H9 (cell line): ENCODE measurements around the gene LZTR1. TPM values are rescaled to one million over a fixed set of nuclear protein-coding genes. Genes with fewer than 3 reads are reported as not detected.

ENCODE experiments used
- DNase-seq: peaks from one replicate; pipeline ENCODE4 v3.0.0-alpha.2; 2017
- H2AFZ ChIP-seq: one replicate; pipeline ENCODE4 v1.6.1; 2013; ENCODE audit warnings: mild to moderate bottlenecking, low read length, control low read depth, moderate library complexity
- H2AK5ac ChIP-seq: 2 replicates; pipeline ENCODE4 v1.6.1; 2013; ENCODE audit warnings: low read length, control low read depth, mixed read lengths; ENCODE audit not compliant: insufficient read length
- H2BK120ac ChIP-seq: one replicate; pipeline ENCODE4 v1.6.1; 2013; ENCODE audit warnings: low read depth, mild to moderate bottlenecking, low read length, control low read depth, inconsistent platforms; ENCODE audit not compliant: poor library complexity, severe bottlenecking
- H2BK12ac ChIP-seq: 2 replicates; pipeline ENCODE4 v1.6.1; 2013; ENCODE audit warnings: low read length, control low read depth, mixed read lengths, low read depth; ENCODE audit not compliant: insufficient read length
- H2BK15ac ChIP-seq: 2 replicates; pipeline ENCODE4 v1.6.1; 2013; ENCODE audit warnings: low read depth, low read length, control low read depth
- H2BK20ac ChIP-seq: one replicate; pipeline ENCODE4 v1.6.1; 2013; ENCODE audit warnings: low read depth, mild to moderate bottlenecking, low read length, control low read depth, inconsistent platforms; ENCODE audit not compliant: poor library complexity, severe bottlenecking
- H2BK5ac ChIP-seq: 2 replicates; pipeline ENCODE4 v1.6.1; 2013; ENCODE audit warnings: low read length, control low read depth, mixed read lengths; ENCODE audit not compliant: insufficient read length
- H3K14ac ChIP-seq: 2 replicates; pipeline ENCODE4 v1.6.1; 2013; ENCODE audit warnings: low read length, control low read depth; ENCODE audit not compliant: insufficient read depth
- H3K18ac ChIP-seq: 2 replicates; pipeline ENCODE4 v1.6.1; 2013; ENCODE audit warnings: low read depth, mild to moderate bottlenecking, mixed read lengths, low read length, control low read depth; ENCODE audit not compliant: insufficient read length
- H3K23ac ChIP-seq: 2 replicates; pipeline ENCODE4 v1.6.1; 2013; ENCODE audit warnings: low read length, control low read depth, mixed read lengths, low read depth; ENCODE audit not compliant: insufficient read length
- H3K23me2 ChIP-seq: 2 replicates; pipeline ENCODE4 v1.6.1; 2013; ENCODE audit warnings: low read depth, mild to moderate bottlenecking, mixed read lengths, low read length, control low read depth; ENCODE audit not compliant: insufficient read length, poor library complexity, severe bottlenecking
- H3K27ac ChIP-seq: 2 replicates; pipeline ENCODE4 v1.5.1; 2013; ENCODE audit warnings: low read length, control low read depth, mixed read lengths, low read depth; ENCODE audit not compliant: insufficient read length
- H3K27me3 ChIP-seq: 2 replicates; pipeline ENCODE4 v1.6.1; 2013; ENCODE audit warnings: low read length, control low read depth, inconsistent platforms; ENCODE audit not compliant: insufficient read depth
- H3K4ac ChIP-seq: 2 replicates; pipeline ENCODE4 v1.6.1; 2013; ENCODE audit warnings: low read depth, mild to moderate bottlenecking, control low read depth, inconsistent platforms, low read length, moderate library complexity
- H3K4me1 ChIP-seq: 2 replicates; pipeline ENCODE4 v1.6.1; 2013; ENCODE audit warnings: low read length, control low read depth, inconsistent platforms; ENCODE audit not compliant: insufficient read depth
- H3K4me2 ChIP-seq: 2 replicates; pipeline ENCODE4 v1.6.1; 2013; ENCODE audit warnings: low read length, control low read depth, mixed read lengths; ENCODE audit not compliant: insufficient read length, insufficient read depth
- H3K56ac ChIP-seq: 2 replicates; pipeline ENCODE4 v1.6.1; 2013; ENCODE audit warnings: low read depth, mild to moderate bottlenecking, mixed read lengths, low read length, control low read depth; ENCODE audit not compliant: insufficient read length
- H3K79me1 ChIP-seq: 2 replicates; pipeline ENCODE4 v1.6.1; 2013; ENCODE audit warnings: low read depth, mild to moderate bottlenecking, moderate library complexity, low read length, control low read depth, inconsistent platforms; ENCODE audit not compliant: insufficient read depth, poor library complexity, severe bottlenecking
- H3K79me2 ChIP-seq: 2 replicates; pipeline ENCODE4 v1.6.1; 2013; ENCODE audit warnings: low read length, control low read depth, inconsistent platforms; ENCODE audit not compliant: insufficient read depth
- H3K9ac ChIP-seq: 2 replicates; pipeline ENCODE4 v1.6.1; 2013; ENCODE audit warnings: low read length, control low read depth, mixed read lengths; ENCODE audit not compliant: insufficient read length; ENCODE audit errors: extremely low read depth
- H3K9me3 ChIP-seq: one replicate; pipeline ENCODE4 v1.6.1; 2013; ENCODE audit warnings: low read depth, low read length, inconsistent platforms; ENCODE audit not compliant: control insufficient read depth
- H3T11ph ChIP-seq: one replicate; pipeline ENCODE4 v1.6.1; 2013; ENCODE audit warnings: mild to moderate bottlenecking, low read length, control low read depth, inconsistent platforms
- H4K20me1 ChIP-seq: one replicate; pipeline ENCODE4 v1.6.1; 2013; ENCODE audit not compliant: control insufficient read depth, insufficient read length, insufficient read depth
- H4K5ac ChIP-seq: 2 replicates; pipeline ENCODE4 v1.6.1; 2013; ENCODE audit warnings: low read depth, mild to moderate bottlenecking, mixed read lengths, low read length, control low read depth; ENCODE audit not compliant: insufficient read length
- H4K8ac ChIP-seq: replicated peaks from 2 replicates; pipeline ENCODE4 v1.6.1; 2013; ENCODE audit warnings: low read length, control low read depth, mixed read lengths, low read depth; ENCODE audit not compliant: insufficient read length
- H4K91ac ChIP-seq: 2 replicates; pipeline ENCODE4 v1.6.1; 2013; ENCODE audit warnings: low read depth, mild to moderate bottlenecking, moderate library complexity, mixed read lengths, low read length, control low read depth; ENCODE audit not compliant: insufficient read length
- H3K27ac Mint-ChIP-seq, 3 experiments: 2 replicates in 2 of 3; 3 replicates in 1 of 3; pipeline ENCODE4 v1.8.0; 2020 to 2021; ENCODE audit warnings: mixed read lengths in 3 of 3, mild to moderate bottlenecking in 1 of 3, moderate library complexity in 1 of 3
- H3K27me3 Mint-ChIP-seq: 2 replicates; pipeline ENCODE4 v1.8.0; 2021; ENCODE audit warnings: low read depth, mild to moderate bottlenecking, moderate library complexity, mixed read lengths
- H3K36me3 Mint-ChIP-seq, 3 experiments: 2 replicates in 2 of 3; 3 replicates in 1 of 3; pipeline ENCODE4 v1.8.0; 2020 to 2021; ENCODE audit warnings: low read depth in 3 of 3, mixed read lengths in 3 of 3; ENCODE audit not compliant: insufficient read depth in 1 of 3
- H3K4me1 Mint-ChIP-seq, 2 experiments: 2 replicates each; pipeline ENCODE4 v1.8.0; 2020; ENCODE audit warnings: mixed read lengths in 2 of 2
- H3K4me3 Mint-ChIP-seq, 2 experiments: 2 replicates in 1 of 2; 3 replicates in 1 of 2; pipeline ENCODE4 v1.8.0; 2020 to 2021; ENCODE audit warnings: mild to moderate bottlenecking in 2 of 2, mixed read lengths in 2 of 2, moderate library complexity in 1 of 2
- H3K9me3 Mint-ChIP-seq, 2 experiments: 2 replicates in 1 of 2; 3 replicates in 1 of 2; pipeline ENCODE4 v1.8.0; 2020; ENCODE audit warnings: mild to moderate bottlenecking in 2 of 2, mixed read lengths in 2 of 2, moderate library complexity in 1 of 2
- CTCF ChIP-seq: fragments of 200-600 bp; sonication (generic); conservative IDR thresholded peaks from 3 replicates; pipeline ENCODE4 v1.8.0; 2021; ENCODE audit warnings: antibody characterized with exemption, mild to moderate bottlenecking
- WGBS: extraction: QIAGEN DNeasy Blood & Tissue Kit; methylation state at CpG from one replicate; pipeline ENCODE4 v1.1.7; 2013; ENCODE audit warnings: missing lambda C conversion rate, low lambda C conversion rate, mixed read lengths; ENCODE audit not compliant: insufficient read length; ENCODE audit errors: extremely low coverage; 5-methylcytosine and 5-hydroxymethylcytosine counted together
- total RNA-seq: library from RNA; stranded (reverse); gene quantifications from 2 replicates; pipeline ENCODE4 v1.2.1, GENCODE V29; 2021

The LZTR1 gene
- total RNA-seq, 1 experiment from 2014 or later = 47.0 TPM

GRCh38 chr22:20944042-20944441, 38.1 kb upstream of the LZTR1 start:
- no peak overlapping the region for H2AK5ac ChIP-seq
- peaks cover 2% of the 10 kb centered on the region for H3K79me1 ChIP-seq
- H2AFZ ChIP-seq = no peak overlapping the region
- WGBS = no CpG with 5 or more reads among the region's 1 CpG
- H4K91ac ChIP-seq = no peak overlapping the region
- H4K20me1 ChIP-seq = no peaks in the 10 kb centered on the region
- H2BK15ac ChIP-seq = no peak overlapping the region
- H3K27ac Mint-ChIP-seq = no peak overlapping the region
- H3K27me3 ChIP-seq = no peaks in the 10 kb centered on the region
- H2BK120ac ChIP-seq = no peak overlapping the region
- peaks cover 13 to 29% (median 29%) of the 10 kb centered on the region in 3 experiments; a peak in 6 of 7 replicates for H3K36me3 Mint-ChIP-seq
- H3K79me2 ChIP-seq = peaks cover 67% of the 10 kb centered on the region
- H3K23ac ChIP-seq = no peak overlapping the region
- H3K14ac ChIP-seq = no peak overlapping the region
- H3K4ac ChIP-seq = no peak overlapping the region
- H3K56ac ChIP-seq = no peak overlapping the region
- no peaks in the 10 kb centered on the region for H3K9me3 Mint-ChIP-seq
- H3K9me3 ChIP-seq = no peaks in the 10 kb centered on the region
- peaks cover 6 to 31% of the 10 kb centered on the region in 2 experiments for H3K4me1 Mint-ChIP-seq
- no peaks in the 10 kb centered on the region; the same call in 1 of the 2 replicates for H3K27me3 Mint-ChIP-seq
- no peak overlapping the region for H2BK5ac ChIP-seq
- H3T11ph ChIP-seq = no peak overlapping the region
- H3K4me1 ChIP-seq = no peaks in the 10 kb centered on the region
- no peak overlapping the region for H2BK20ac ChIP-seq
- H4K5ac ChIP-seq = no peak overlapping the region
- no peak overlapping the region for H3K9ac ChIP-seq
- no peak overlapping the region for H3K4me3 Mint-ChIP-seq
- DNase-seq = no peak
- no peaks in the 10 kb centered on the region for H3K23me2 ChIP-seq
- TF ChIP-seq CTCF = no peak
- no peak overlapping the region for H4K8ac ChIP-seq
- H3K4me2 ChIP-seq = no peak overlapping the region
- no peak overlapping the region for H3K18ac ChIP-seq
- no peak overlapping the region for H3K27ac ChIP-seq
- H2BK12ac ChIP-seq = no peak overlapping the region
